K562 (cell line): Measurements from ENCODE around the gene PTH2. TPM values are rescaled to one million over a fixed set of nuclear protein-coding genes. Genes with fewer than 3 reads are reported as not detected.

Experiments
- ARID3B ChIP-seq: fragments of 250-450 bp; sonication (Bioruptor Pico); IDR thresholded peaks from 2 replicates; pipeline ENCODE4 v1.4.0; 2020; ENCODE audit warnings: borderline replicate concordance
- BCL6 ChIP-seq: fragments of 250-450 bp; sonication (Bioruptor Pico); IDR thresholded peaks from 2 replicates; pipeline ENCODE4 v1.4.0; 2020
- COPS2 ChIP-seq: fragments of 450-650 bp; conservative IDR thresholded peaks from 2 replicates; pipeline ENCODE4 v1.6.1; 2016; ENCODE audit warnings: mild to moderate bottlenecking, moderate library complexity
- CXXC5 ChIP-seq: fragments of 250-450 bp; sonication (Bioruptor Pico); IDR thresholded peaks from 2 replicates; pipeline ENCODE4 v1.8.0; 2022; ENCODE audit warnings: inconsistent platforms, mild to moderate bottlenecking, moderate library complexity
- GATAD2A ChIP-seq: fragments of 450-650 bp; IDR thresholded peaks from 2 replicates; pipeline ENCODE4 v1.6.1; 2017
- HNRNPLL ChIP-seq: fragments of 200-400 bp; formaldehyde crosslinking; IDR thresholded peaks from 2 replicates; pipeline ENCODE4 v1.6.1; 2017; ENCODE audit warnings: low read length, low read depth, mild to moderate bottlenecking; ENCODE audit not compliant: poor library complexity, severe bottlenecking
- MIER1 ChIP-seq: fragments of 450-650 bp; IDR thresholded peaks from 2 replicates; pipeline ENCODE4 v1.6.1; 2016; ENCODE audit warnings: antibody characterized with exemption, mild to moderate bottlenecking, low read depth
- NRF1 ChIP-seq, 2 experiments: fragments of 450-650 bp; IDR thresholded peaks in 1 of 2; conservative IDR thresholded peaks in 1 of 2; 2 replicates each; pipeline ENCODE4 v1.6.1; 2014; ENCODE audit warnings: mild to moderate bottlenecking in 2 of 2
- RBM39 ChIP-seq: fragments of 200-400 bp; formaldehyde crosslinking; optimal IDR thresholded peaks from 2 replicates; pipeline ENCODE3; 2018; ENCODE audit warnings: low read depth, low read length
- SIRT6 ChIP-seq: IDR thresholded peaks from one replicate; pipeline ENCODE4 v1.6.1; 2012; ENCODE audit warnings: low read depth, mild to moderate bottlenecking, control low read depth, inconsistent platforms, low read length, moderate library complexity
- TAF15 ChIP-seq: fragments of 200-400 bp; formaldehyde crosslinking; IDR thresholded peaks from 2 replicates; pipeline ENCODE4 v1.6.1; 2017; ENCODE audit warnings: mild to moderate bottlenecking, low read depth, low read length, moderate library complexity
- USF2 ChIP-seq: sonication (generic); formaldehyde crosslinking; IDR thresholded peaks from 2 replicates; pipeline ENCODE4 v1.5.0; 2020; ENCODE audit warnings: missing genetic modification reagents
- XRCC4 ChIP-seq: IDR thresholded peaks from one replicate; pipeline ENCODE4 v1.6.1; 2011; ENCODE audit not compliant: insufficient read depth, insufficient read length; ENCODE audit errors: extremely low read depth
- ZNF584 ChIP-seq: fragments of 200-800 bp; sonication (Bioruptor generic); IDR thresholded peaks from 2 replicates; pipeline ENCODE4 v1.6.1; 2016; ENCODE audit warnings: low read depth, mild to moderate bottlenecking, missing genetic modification characterization, missing compliant biosample characterization
- ZNF589 ChIP-seq: fragments of 200-800 bp; sonication (Bioruptor generic); IDR thresholded peaks from 2 replicates; pipeline ENCODE4 v1.6.1; 2016; ENCODE audit warnings: low read depth, missing genetic modification characterization, missing compliant biosample characterization
- polyA plus RNA-seq, 8 experiments: library from polyadenylated mRNA; depleted of rRNA in 4 of 8; stranded (reverse) in 5 of 8; unstranded in 3 of 8; fragments of >200 nt; fragmentation: Nextera tagmentation in 2 of 8; fragmentation: Illumina TruSeq in 1 of 8; extraction: Ambion mirVana in 2 of 8; extraction: Trizol in 1 of 8; gene quantifications; 2 replicates each; pipeline versions ENCODE4 v1.2.1 to v1.2.3, GENCODE V29; 2011 to 2014; ENCODE audit warnings: inconsistent platforms in 1 of 8, missing spikeins in 1 of 8
- total RNA-seq, 7 experiments: library from RNA; depleted of rRNA in 6 of 7; stranded (reverse); fragments of >200 nt in 6 of 7; fragmentation: Illumina TruSeq in 2 of 7; extraction: Trizol in 2 of 7; gene quantifications; 2 replicates each; pipeline versions ENCODE4 v1.2.1 to v1.2.3, GENCODE V29; 2011 to 2021; ENCODE audit warnings: low replicate concordance in 1 of 7
- TF ChIP-seq, protein P1 (sequence below), 2 experiments: IDR thresholded peaks; 2 replicates each; pipeline ENCODE4 v1.6.1; 2012; ENCODE audit warnings: improper control_type of control experiment in 2 of 2, low read depth in 2 of 2, low read length in 2 of 2, borderline replicate concordance in 1 of 2
- TF ChIP-seq, protein P2 (sequence below), 3 experiments: fragments of 200-800 bp in 1 of 3; fragments of 250-450 bp in 1 of 3; fragments of 450-650 bp in 1 of 3; sonication (Bioruptor Pico) in 1 of 3; sonication (Bioruptor generic) in 1 of 3; formaldehyde crosslinking in 1 of 3; IDR thresholded peaks; 2 replicates each; pipeline versions ENCODE4 v1.6.1 to v1.8.0; 2016 to 2022; ENCODE audit warnings: mild to moderate bottlenecking in 2 of 3, missing genetic modification characterization in 2 of 3, missing compliant biosample characterization in 1 of 3, moderate library complexity in 1 of 3
- TF ChIP-seq, protein P3 (sequence below): fragments of 450-650 bp; formaldehyde crosslinking; IDR thresholded peaks from 2 replicates; pipeline ENCODE4 v1.4.0; 2022; ENCODE audit warnings: missing genetic modification characterization

PTH2 gene
- total and polyA plus RNA-seq, 9 of the 15 experiments (the other 6 are each of a cell fraction or from before 2014, with no cell fraction given): 1.3 TPM; not detected in 8

- TF ChIP-seq, protein P1, sequence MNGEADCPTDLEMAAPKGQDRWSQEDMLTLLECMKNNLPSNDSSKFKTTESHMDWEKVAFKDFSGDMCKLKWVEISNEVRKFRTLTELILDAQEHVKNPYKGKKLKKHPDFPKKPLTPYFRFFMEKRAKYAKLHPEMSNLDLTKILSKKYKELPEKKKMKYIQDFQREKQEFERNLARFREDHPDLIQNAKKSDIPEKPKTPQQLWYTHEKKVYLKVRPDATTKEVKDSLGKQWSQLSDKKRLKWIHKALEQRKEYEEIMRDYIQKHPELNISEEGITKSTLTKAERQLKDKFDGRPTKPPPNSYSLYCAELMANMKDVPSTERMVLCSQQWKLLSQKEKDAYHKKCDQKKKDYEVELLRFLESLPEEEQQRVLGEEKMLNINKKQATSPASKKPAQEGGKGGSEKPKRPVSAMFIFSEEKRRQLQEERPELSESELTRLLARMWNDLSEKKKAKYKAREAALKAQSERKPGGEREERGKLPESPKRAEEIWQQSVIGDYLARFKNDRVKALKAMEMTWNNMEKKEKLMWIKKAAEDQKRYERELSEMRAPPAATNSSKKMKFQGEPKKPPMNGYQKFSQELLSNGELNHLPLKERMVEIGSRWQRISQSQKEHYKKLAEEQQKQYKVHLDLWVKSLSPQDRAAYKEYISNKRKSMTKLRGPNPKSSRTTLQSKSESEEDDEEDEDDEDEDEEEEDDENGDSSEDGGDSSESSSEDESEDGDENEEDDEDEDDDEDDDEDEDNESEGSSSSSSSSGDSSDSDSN (IDR thresholded peaks at IDR 0.05; ENCODE audit: borderline replicate concordance in 1 of 2, low read depth in 2 of 2, low read length in 2 of 2): no peak
- TF ChIP-seq, protein P2, sequence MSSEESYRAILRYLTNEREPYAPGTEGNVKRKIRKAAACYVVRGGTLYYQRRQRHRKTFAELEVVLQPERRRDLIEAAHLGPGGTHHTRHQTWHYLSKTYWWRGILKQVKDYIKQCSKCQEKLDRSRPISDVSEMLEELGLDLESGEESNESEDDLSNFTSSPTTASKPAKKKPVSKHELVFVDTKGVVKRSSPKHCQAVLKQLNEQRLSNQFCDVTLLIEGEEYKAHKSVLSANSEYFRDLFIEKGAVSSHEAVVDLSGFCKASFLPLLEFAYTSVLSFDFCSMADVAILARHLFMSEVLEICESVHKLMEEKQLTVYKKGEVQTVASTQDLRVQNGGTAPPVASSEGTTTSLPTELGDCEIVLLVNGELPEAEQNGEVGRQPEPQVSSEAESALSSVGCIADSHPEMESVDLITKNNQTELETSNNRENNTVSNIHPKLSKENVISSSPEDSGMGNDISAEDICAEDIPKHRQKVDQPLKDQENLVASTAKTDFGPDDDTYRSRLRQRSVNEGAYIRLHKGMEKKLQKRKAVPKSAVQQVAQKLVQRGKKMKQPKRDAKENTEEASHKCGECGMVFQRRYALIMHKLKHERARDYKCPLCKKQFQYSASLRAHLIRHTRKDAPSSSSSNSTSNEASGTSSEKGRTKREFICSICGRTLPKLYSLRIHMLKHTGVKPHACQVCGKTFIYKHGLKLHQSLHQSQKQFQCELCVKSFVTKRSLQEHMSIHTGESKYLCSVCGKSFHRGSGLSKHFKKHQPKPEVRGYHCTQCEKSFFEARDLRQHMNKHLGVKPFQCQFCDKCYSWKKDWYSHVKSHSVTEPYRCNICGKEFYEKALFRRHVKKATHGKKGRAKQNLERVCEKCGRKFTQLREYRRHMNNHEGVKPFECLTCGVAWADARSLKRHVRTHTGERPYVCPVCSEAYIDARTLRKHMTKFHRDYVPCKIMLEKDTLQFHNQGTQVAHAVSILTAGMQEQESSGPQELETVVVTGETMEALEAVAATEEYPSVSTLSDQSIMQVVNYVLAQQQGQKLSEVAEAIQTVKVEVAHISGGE (CRISPR knock-in tag; IDR thresholded peaks at IDR 0.05): no peak
- TF ChIP-seq CXXC5 (CRISPR knock-in tag) (0 out of 2 replicates have a peak, but pooled peaks have one; percentile 12), NRF1 (conservative IDR thresholded peaks at IDR 0.05 in 1 of 2, IDR thresholded peaks at IDR 0.05 in 1 of 2) (no peak), TAF15 (no peak), XRCC4 (no peak), RBM39 (no peak), BCL6 (CRISPR knock-in tag) (no peak), ZNF584 (CRISPR knock-in tag) (0 out of 2 replicates have a peak, but pooled peaks have one; percentile 14), COPS2 (no peak), HNRNPLL (no peak), GATAD2A (no peak), USF2 (CRISPR knock-in tag) (no peak), MIER1 (no peak), ARID3B (CRISPR knock-in tag) (no peak), ZNF589 (CRISPR knock-in tag) (peak; percentile 92), SIRT6 (no peak)
- TF ChIP-seq, protein P3, sequence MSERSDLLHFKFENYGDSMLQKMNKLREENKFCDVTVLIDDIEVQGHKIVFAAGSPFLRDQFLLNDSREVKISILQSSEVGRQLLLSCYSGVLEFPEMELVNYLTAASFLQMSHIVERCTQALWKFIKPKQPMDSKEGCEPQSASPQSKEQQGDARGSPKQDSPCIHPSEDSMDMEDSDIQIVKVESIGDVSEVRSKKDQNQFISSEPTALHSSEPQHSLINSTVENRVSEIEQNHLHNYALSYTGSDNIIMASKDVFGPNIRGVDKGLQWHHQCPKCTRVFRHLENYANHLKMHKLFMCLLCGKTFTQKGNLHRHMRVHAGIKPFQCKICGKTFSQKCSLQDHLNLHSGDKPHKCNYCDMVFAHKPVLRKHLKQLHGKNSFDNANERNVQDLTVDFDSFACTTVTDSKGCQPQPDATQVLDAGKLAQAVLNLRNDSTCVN: peak; percentile 73; the same call in 1 of the 2 replicates
These were observed 13.7 kb downstream of the PTH2 start (continued) for GRCh38 chr19:49409441-49410029.
